Suprapubic skin (tissue), 4 donors: ENCODE measurements around the gene LTA. TPM values are rescaled to one million over a fixed set of nuclear protein-coding genes. Genes with fewer than 3 reads are reported as not detected.

Source experiments
- DNase-seq, 2 donors: peaks; one replicate each; pipeline ENCODE4 v3.0.0-alpha.2; 2019; ENCODE audit warnings: low spot score in 2 of 2
- H3K27ac ChIP-seq: fragments of 200-600 bp; sonication (generic); one replicate; pipeline ENCODE4 v1.5.1; 2019
- H3K27me3 ChIP-seq: fragments of 200-600 bp; sonication (generic); one replicate; pipeline ENCODE4 v1.5.1; 2019
- H3K36me3 ChIP-seq: fragments of 200-600 bp; sonication (generic); one replicate; pipeline ENCODE4 v1.5.1; 2019
- H3K4me1 ChIP-seq: fragments of 200-600 bp; sonication (generic); one replicate; pipeline ENCODE4 v1.5.1; 2019
- H3K4me3 ChIP-seq: fragments of 200-600 bp; sonication (generic); one replicate; pipeline ENCODE4 v1.5.1; 2019; ENCODE audit warnings: mild to moderate bottlenecking
- H3K9me3 ChIP-seq: fragments of 200-600 bp; sonication (generic); one replicate; pipeline ENCODE4 v1.5.1; 2019
- EP300 ChIP-seq: sonication (generic); formaldehyde crosslinking; IDR thresholded peaks from one replicate; pipeline ENCODE4 v1.6.1; 2017; ENCODE audit warnings: antibody characterized with exemption
- POLR2A ChIP-seq, 2 donors: fragments of 450-650 bp; IDR thresholded peaks; one replicate each; pipeline ENCODE4 v1.6.1; 2017; ENCODE audit warnings: antibody characterized with exemption in 2 of 2, mild to moderate bottlenecking in 2 of 2, moderate library complexity in 2 of 2
- POLR2AphosphoS5 ChIP-seq, 3 donors: sonication (generic); formaldehyde crosslinking; IDR thresholded peaks; one replicate each; pipeline ENCODE4 v1.6.1; 2017; ENCODE audit warnings: antibody characterized with exemption in 3 of 3
- WGBS: methylation state at CpG from one replicate; pipeline ENCODE4 v1.1.5; 2018; 5-methylcytosine and 5-hydroxymethylcytosine counted together
- total RNA-seq, 4 donors: library from RNA; depleted of rRNA; stranded (reverse); fragments of >200 nt; gene quantifications; one replicate each; pipeline ENCODE4 v1.1.0, GENCODE V29; 2016
- TF ChIP-seq, protein P1 (sequence below), 2 donors: fragments of 200-600 bp in 1 of 2; fragments of 450-650 bp in 1 of 2; sonication (generic) in 1 of 2; IDR thresholded peaks; one replicate each; pipeline ENCODE4 v1.5.1; 2016 to 2019; ENCODE audit warnings: antibody characterized with exemption in 2 of 2, mild to moderate bottlenecking in 1 of 2, moderate library complexity in 1 of 2

The LTA gene
- total RNA-seq, 4 donors from 2014 or later, result 0.47 TPM; not detected in 3

DNA sequence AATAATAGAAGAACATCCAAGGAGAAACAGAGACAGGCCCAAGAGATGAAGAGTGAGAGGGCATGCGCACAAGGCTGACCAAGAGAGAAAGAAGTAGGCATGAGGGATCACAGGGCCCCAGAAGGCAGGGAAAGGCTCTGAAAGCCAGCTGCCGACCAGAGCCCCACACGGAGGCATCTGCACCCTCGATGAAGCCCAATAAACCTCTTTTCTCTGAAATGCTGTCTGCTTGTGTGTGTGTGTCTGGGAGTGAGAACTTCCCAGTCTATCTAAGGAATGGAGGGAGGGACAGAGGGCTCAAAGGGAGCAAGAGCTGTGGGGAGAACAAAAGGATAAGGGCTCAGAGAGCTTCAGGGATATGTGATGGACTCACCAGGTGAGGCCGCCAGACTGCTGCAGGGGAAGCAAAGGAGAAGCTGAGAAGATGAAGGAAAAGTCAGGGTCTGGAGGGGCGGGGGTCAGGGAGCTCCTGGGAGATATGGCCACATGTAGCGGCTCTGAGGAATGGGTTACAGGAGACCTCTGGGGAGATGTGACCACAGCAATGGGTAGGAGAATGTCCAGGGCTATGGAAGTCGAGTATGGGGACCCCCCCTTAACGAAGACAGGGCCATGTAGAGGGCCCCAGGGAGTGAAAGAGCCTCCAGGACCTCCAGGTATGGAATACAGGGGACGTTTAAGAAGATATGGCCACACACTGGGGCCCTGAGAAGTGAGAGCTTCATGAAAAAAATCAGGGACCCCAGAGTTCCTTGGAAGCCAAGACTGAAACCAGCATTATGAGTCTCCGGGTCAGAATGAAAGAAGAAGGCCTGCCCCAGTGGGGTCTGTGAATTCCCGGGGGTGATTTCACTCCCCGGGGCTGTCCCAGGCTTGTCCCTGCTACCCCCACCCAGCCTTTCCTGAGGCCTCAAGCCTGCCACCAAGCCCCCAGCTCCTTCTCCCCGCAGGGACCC is 2.3 kb downstream of the LTA start:
- no peaks in the 10 kb centered on the region for H3K36me3 ChIP-seq
- TF ChIP-seq EP300, result no peak
- no peak for TF ChIP-seq POLR2A (IDR thresholded peaks at IDR 0.05)
- no peak for TF ChIP-seq POLR2AphosphoS5 (IDR thresholded peaks at IDR 0.05)
- TF ChIP-seq, protein P1, sequence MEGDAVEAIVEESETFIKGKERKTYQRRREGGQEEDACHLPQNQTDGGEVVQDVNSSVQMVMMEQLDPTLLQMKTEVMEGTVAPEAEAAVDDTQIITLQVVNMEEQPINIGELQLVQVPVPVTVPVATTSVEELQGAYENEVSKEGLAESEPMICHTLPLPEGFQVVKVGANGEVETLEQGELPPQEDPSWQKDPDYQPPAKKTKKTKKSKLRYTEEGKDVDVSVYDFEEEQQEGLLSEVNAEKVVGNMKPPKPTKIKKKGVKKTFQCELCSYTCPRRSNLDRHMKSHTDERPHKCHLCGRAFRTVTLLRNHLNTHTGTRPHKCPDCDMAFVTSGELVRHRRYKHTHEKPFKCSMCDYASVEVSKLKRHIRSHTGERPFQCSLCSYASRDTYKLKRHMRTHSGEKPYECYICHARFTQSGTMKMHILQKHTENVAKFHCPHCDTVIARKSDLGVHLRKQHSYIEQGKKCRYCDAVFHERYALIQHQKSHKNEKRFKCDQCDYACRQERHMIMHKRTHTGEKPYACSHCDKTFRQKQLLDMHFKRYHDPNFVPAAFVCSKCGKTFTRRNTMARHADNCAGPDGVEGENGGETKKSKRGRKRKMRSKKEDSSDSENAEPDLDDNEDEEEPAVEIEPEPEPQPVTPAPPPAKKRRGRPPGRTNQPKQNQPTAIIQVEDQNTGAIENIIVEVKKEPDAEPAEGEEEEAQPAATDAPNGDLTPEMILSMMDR (IDR thresholded peaks at IDR 0.05), result no peak
- H3K27me3 ChIP-seq, result peaks cover 3% of the 10 kb centered on the region
- no peak overlapping the region for H3K4me3 ChIP-seq
- peaks cover 7% of the 10 kb centered on the region for H3K4me1 ChIP-seq
- H3K9me3 ChIP-seq, result no peaks in the 10 kb centered on the region
- DNase-seq, result no peak
- 83% methylated on average over 14 of the region's 14 CpGs for WGBS
- no peak overlapping the region for H3K27ac ChIP-seq

- peak within 1 kb of the TSS; percentile 39 for H3K4me3 ChIP-seq
- DNase-seq, result no peak
Measured at GRCh38 chr6:31575335-31575901, 3.3 kb downstream of the LTA start, which contains the start of gene TNF. Gene TNF (plus strand): TSS chr6:31575565. CDS start chr6:31575742, 177 bp downstream.

DNA sequence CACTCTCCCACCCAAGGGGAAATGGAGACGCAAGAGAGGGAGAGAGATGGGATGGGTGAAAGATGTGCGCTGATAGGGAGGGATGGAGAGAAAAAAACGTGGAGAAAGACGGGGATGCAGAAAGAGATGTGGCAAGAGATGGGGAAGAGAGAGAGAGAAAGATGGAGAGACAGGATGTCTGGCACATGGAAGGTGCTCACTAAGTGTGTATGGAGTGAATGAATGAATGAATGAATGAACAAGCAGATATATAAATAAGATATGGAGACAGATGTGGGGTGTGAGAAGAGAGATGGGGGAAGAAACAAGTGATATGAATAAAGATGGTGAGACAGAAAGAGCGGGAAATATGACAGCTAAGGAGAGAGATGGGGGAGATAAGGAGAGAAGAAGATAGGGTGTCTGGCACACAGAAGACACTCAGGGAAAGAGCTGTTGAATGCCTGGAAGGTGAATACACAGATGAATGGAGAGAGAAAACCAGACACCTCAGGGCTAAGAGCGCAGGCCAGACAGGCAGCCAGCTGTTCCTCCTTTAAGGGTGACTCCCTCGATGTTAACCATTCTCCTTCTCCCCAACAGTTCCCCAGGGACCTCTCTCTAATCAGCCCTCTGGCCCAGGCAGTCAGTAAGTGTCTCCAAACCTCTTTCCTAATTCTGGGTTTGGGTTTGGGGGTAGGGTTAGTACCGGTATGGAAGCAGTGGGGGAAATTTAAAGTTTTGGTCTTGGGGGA is 4.0 kb downstream of the LTA start:
- peak overlapping the region; percentile 39 for H3K4me3 ChIP-seq
- peaks cover 8% of the 10 kb centered on the region for H3K4me1 ChIP-seq
- H3K36me3 ChIP-seq, result no peaks in the 10 kb centered on the region
- peaks cover 3% of the 10 kb centered on the region for H3K27me3 ChIP-seq
- TF ChIP-seq, protein P1 (IDR thresholded peaks at IDR 0.05), result no peak
- TF ChIP-seq POLR2A (IDR thresholded peaks at IDR 0.05) (no peak), POLR2AphosphoS5 (IDR thresholded peaks at IDR 0.05) (no peak), EP300 (no peak)
- WGBS, result 46% methylated on average over 8 of the region's 8 CpGs
- H3K27ac ChIP-seq, result no peak overlapping the region
- no peaks in the 10 kb centered on the region for H3K9me3 ChIP-seq
- no peak for DNase-seq

More at GRCh38 chr6:31575335-31575901, 3.3 kb downstream of the LTA start, which contains the start of gene TNF:
- Histone ChIP-seq H3K36me3 (no peaks in the 10 kb centered on the region), H3K27ac (no peak within 1 kb of the TSS), H3K9me3 (no peaks in the 10 kb centered on the region), H3K4me1 (peaks cover 7% of the 10 kb centered on the region), H3K27me3 (peaks cover 3% of the 10 kb centered on the region)
- TF ChIP-seq EP300 (no peak), POLR2AphosphoS5 (IDR thresholded peaks at IDR 0.05) (no peak), POLR2A (IDR thresholded peaks at IDR 0.05) (peak in 1 of 2 donors; percentile 37)
- TF ChIP-seq, protein P1 (IDR thresholded peaks at IDR 0.05), result no peak
- WGBS, result 17% methylated on average over 19 of the region's 19 CpGs

- TF ChIP-seq EP300, result no peak
- TF ChIP-seq, protein P1 (IDR thresholded peaks at IDR 0.05), result no peak
- WGBS, result 76% methylated on average over 19 of the region's 19 CpGs
- H3K27ac ChIP-seq, result no peak overlapping the region
Measured at GRCh38 chr6:31576897-31577578, 4.9 kb downstream of the LTA start.

More at GRCh38 chr6:31576897-31577578, 4.9 kb downstream of the LTA start:
- Histone ChIP-seq H3K9me3 (no peaks in the 10 kb centered on the region), H3K27me3 (peaks cover 3% of the 10 kb centered on the region), H3K4me3 (no peak overlapping the region), H3K36me3 (no peaks in the 10 kb centered on the region), H3K4me1 (peaks cover 17% of the 10 kb centered on the region)
- no peak for DNase-seq
